NB4 (cell line): ENCODE data around the gene HYDIN.

ENCODE experiments used
- MYC ChIP-seq: IDR thresholded peaks from 2 replicates; pipeline ENCODE4 v1.6.1; 2011; ENCODE audit warnings: low read depth, low read length
- POLR2A ChIP-seq: IDR thresholded peaks from 2 replicates; pipeline ENCODE4 v1.6.1; 2011; ENCODE audit warnings: mild to moderate bottlenecking; ENCODE audit not compliant: insufficient read length; ENCODE audit errors: extremely low read depth
- TF ChIP-seq, protein P1 (sequence below): IDR thresholded peaks from 2 replicates; pipeline ENCODE4 v1.6.1; 2011; ENCODE audit warnings: low read depth, low read length
- TF ChIP-seq, protein P2 (sequence below): IDR thresholded peaks from one replicate; pipeline ENCODE4 v1.5.1; 2012; ENCODE audit warnings: low read depth, low read length

GRCh38 chr16:70800781-70801480 lies 429.6 kb downstream of the HYDIN start, which contains the start of gene VAC14:
- TF ChIP-seq POLR2A: peak; percentile 73
- TF ChIP-seq, protein P1, sequence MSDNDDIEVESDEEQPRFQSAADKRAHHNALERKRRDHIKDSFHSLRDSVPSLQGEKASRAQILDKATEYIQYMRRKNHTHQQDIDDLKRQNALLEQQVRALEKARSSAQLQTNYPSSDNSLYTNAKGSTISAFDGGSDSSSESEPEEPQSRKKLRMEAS: peak; percentile 89
- TF ChIP-seq, protein P2, sequence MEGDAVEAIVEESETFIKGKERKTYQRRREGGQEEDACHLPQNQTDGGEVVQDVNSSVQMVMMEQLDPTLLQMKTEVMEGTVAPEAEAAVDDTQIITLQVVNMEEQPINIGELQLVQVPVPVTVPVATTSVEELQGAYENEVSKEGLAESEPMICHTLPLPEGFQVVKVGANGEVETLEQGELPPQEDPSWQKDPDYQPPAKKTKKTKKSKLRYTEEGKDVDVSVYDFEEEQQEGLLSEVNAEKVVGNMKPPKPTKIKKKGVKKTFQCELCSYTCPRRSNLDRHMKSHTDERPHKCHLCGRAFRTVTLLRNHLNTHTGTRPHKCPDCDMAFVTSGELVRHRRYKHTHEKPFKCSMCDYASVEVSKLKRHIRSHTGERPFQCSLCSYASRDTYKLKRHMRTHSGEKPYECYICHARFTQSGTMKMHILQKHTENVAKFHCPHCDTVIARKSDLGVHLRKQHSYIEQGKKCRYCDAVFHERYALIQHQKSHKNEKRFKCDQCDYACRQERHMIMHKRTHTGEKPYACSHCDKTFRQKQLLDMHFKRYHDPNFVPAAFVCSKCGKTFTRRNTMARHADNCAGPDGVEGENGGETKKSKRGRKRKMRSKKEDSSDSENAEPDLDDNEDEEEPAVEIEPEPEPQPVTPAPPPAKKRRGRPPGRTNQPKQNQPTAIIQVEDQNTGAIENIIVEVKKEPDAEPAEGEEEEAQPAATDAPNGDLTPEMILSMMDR: no peak
- TF ChIP-seq MYC: peak; percentile 77
